K562 (cell line): ENCODE data around the gene MB21D2.

Source experiments
- CEBPB ChIP-seq: fragments of 450-650 bp; IDR thresholded peaks from 2 replicates; pipeline ENCODE4 v1.6.1; 2016; ENCODE audit warnings: missing genetic modification characterization, missing compliant biosample characterization
- CTCF ChIP-seq, 3 experiments: IDR thresholded peaks in 2 of 3; conservative IDR thresholded peaks in 1 of 3; 2 replicates each; pipeline ENCODE4 v1.5.1; 2011 to 2012; ENCODE audit warnings: low read length in 3 of 3, mild to moderate bottlenecking in 3 of 3, control low read depth in 2 of 3, improper control_type of control experiment in 1 of 3, inconsistent platforms in 1 of 3, low read depth in 1 of 3, mixed read lengths in 1 of 3, moderate library complexity in 1 of 3; ENCODE audit not compliant: insufficient read depth in 2 of 3
- ELF4 ChIP-seq: fragments of 450-650 bp; formaldehyde crosslinking; IDR thresholded peaks from 2 replicates; pipeline ENCODE4 v1.4.0; 2022; ENCODE audit warnings: missing genetic modification characterization
- EZH2 ChIP-seq: IDR thresholded peaks from 2 replicates; pipeline ENCODE4 v1.6.1; 2012; ENCODE audit warnings: low read depth, mild to moderate bottlenecking, inconsistent platforms, low read length, borderline replicate concordance
- MED1 ChIP-seq: sonication (generic); formaldehyde crosslinking; IDR thresholded peaks from 2 replicates; pipeline ENCODE4 v1.8.1; 2023; ENCODE audit warnings: missing genetic modification reagents, borderline replicate concordance
- NCOA4 ChIP-seq: fragments of 450-650 bp; IDR thresholded peaks from 2 replicates; pipeline ENCODE4 v1.6.1; 2018; ENCODE audit warnings: mild to moderate bottlenecking; ENCODE audit not compliant: partially characterized antibody
- POLR2A ChIP-seq: fragments of 450-650 bp; conservative IDR thresholded peaks from 2 replicates; pipeline ENCODE4 v1.6.1; 2016
- PTTG1 ChIP-seq: fragments of 450-650 bp; IDR thresholded peaks from 2 replicates; pipeline ENCODE4 v1.6.1; 2016; ENCODE audit warnings: low read depth, mild to moderate bottlenecking, missing genetic modification characterization, missing compliant biosample characterization
- RAD21 ChIP-seq, 2 experiments: fragments of 250-450 bp in 1 of 2; fragments of 450-650 bp in 1 of 2; sonication (Bioruptor Pico) in 1 of 2; formaldehyde crosslinking in 1 of 2; IDR thresholded peaks in 1 of 2; conservative IDR thresholded peaks in 1 of 2; 2 replicates each; pipeline versions ENCODE4 v1.4.0 to v1.8.0; 2020 to 2022; ENCODE audit warnings: mild to moderate bottlenecking in 2 of 2, moderate library complexity in 1 of 2
- TARDBP ChIP-seq: fragments of 450-650 bp; IDR thresholded peaks from 2 replicates; pipeline ENCODE4 v1.6.1; 2016
- TCF7L2 ChIP-seq: fragments of 150-350 bp; IDR thresholded peaks from 2 replicates; pipeline ENCODE4 v1.6.1; 2016; ENCODE audit warnings: low read depth, mild to moderate bottlenecking, low read length, moderate library complexity
- ZNF143 ChIP-seq: sonication (generic); formaldehyde crosslinking; IDR thresholded peaks from 2 replicates; pipeline ENCODE4 v1.9.0; 2022; ENCODE audit warnings: mild to moderate bottlenecking, missing genetic modification reagents
- ZNF354B ChIP-seq: fragments of 250-450 bp; sonication (Bioruptor Pico); IDR thresholded peaks from 2 replicates; pipeline ENCODE4 v1.4.0; 2020

GRCh38 chr3:192892981-192893700 lies 24.5 kb downstream of the MB21D2 start:
- TF ChIP-seq CEBPB (tag): no peak
- no peak for TF ChIP-seq POLR2A
- no peak for TF ChIP-seq TARDBP
- no peak for TF ChIP-seq ZNF354B (CRISPR knock-in tag)
- no peak for TF ChIP-seq CTCF (IDR thresholded peaks at IDR 0.05 in 2 of 3, conservative IDR thresholded peaks at IDR 0.05 in 1 of 3; ENCODE audit: insufficient read depth in 2 of 3, low read depth in 1 of 3, low read length in 3 of 3)
- no peak for TF ChIP-seq MED1
- no peak for TF ChIP-seq NCOA4
- TF ChIP-seq TCF7L2: no peak
- no peak for TF ChIP-seq PTTG1 (tag)
- TF ChIP-seq ZNF143: no peak
- no peak for TF ChIP-seq ELF4
- TF ChIP-seq RAD21 (CRISPR knock-in tag; conservative IDR thresholded peaks at IDR 0.05 in 1 of 2, IDR thresholded peaks at IDR 0.05 in 1 of 2): no peak
- TF ChIP-seq EZH2: no peak
